ENCODE data around the gene FAM50B. TPM values are rescaled to one million over a fixed set of nuclear protein-coding genes. Genes with fewer than 3 reads are reported as not detected.
A peak's percentile ranks its signal among the peaks of the same experiment; 100 is the strongest.

FAM50B gene
- total RNA-seq, 1 experiment from 2014 or later: 4.3 TPM

DNA sequence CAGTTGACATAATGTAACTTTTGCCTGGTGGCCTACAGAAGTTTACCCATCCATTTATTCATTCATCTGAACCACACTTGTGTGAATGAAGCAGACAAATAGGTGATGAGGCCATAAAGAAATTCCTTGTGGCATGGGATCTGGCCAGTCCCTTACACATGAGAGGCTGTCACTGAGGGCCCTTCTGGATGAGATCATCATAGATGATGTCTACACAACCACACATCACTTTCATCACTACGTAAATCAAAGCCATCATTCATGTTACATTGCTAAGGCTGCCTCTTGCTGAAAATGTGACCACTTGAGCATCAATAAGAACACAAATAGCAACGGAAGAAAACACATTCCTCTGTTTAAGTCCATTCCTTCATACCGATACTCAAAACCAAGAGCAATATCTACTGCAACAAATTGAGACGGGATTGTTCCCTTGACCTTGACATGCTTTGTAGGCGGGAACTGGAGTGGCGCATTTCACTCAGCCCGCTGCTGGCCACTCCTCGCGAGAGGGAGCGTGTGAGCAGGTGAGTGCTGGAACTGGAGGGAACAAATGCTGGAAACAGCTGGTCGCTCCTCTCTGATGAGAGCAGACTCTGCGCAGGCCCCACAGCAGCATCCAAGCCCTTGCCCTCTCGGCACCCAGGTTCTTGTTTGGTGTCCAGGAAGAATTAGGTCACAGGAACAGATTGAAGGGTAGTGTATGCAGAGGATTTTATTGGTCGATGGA lies 49.3 kb downstream of the FAM50B start:
- no peaks in the 10 kb centered on the region for H3K27me3 Mint-ChIP-seq (ENCODE audit: insufficient read depth, unreplicated experiment)
- no peak for DNase-seq (ENCODE audit: unreplicated experiment)
- intact Hi-C loops (cut with micrococcal nuclease): no loop called here
- BruUV-seq (replicated peaks): no TSS peak
- H3K9me3 Mint-ChIP-seq (ENCODE audit: unreplicated experiment): no peaks in the 10 kb centered on the region
- H3K4me1 Mint-ChIP-seq (ENCODE audit: insufficient read depth, unreplicated experiment): peaks cover 17% of the 10 kb centered on the region
- H3K4me3 Mint-ChIP-seq (ENCODE audit: unreplicated experiment): no peak overlapping the region
- TF ChIP-seq, protein P1, sequence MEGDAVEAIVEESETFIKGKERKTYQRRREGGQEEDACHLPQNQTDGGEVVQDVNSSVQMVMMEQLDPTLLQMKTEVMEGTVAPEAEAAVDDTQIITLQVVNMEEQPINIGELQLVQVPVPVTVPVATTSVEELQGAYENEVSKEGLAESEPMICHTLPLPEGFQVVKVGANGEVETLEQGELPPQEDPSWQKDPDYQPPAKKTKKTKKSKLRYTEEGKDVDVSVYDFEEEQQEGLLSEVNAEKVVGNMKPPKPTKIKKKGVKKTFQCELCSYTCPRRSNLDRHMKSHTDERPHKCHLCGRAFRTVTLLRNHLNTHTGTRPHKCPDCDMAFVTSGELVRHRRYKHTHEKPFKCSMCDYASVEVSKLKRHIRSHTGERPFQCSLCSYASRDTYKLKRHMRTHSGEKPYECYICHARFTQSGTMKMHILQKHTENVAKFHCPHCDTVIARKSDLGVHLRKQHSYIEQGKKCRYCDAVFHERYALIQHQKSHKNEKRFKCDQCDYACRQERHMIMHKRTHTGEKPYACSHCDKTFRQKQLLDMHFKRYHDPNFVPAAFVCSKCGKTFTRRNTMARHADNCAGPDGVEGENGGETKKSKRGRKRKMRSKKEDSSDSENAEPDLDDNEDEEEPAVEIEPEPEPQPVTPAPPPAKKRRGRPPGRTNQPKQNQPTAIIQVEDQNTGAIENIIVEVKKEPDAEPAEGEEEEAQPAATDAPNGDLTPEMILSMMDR (IDR thresholded peaks at IDR 0.05; ENCODE audit: unreplicated experiment): no peak
- ChIA-PET CTCF (interaction anchor here (0.6 to 1.5 kb wide), 2 partner anchors 34 to 426 kb away, joined by 3 to 5 read pairs; no protein-coding TSS in a partner anchor), POLR2A (interaction anchor here (1.4 kb wide), 1 partner anchor 148 kb away, joined by 4 read pairs; no protein-coding TSS in a partner anchor)
- H3K27ac Mint-ChIP-seq (ENCODE audit: low read depth, unreplicated experiment): no peak overlapping the region
- no peaks in the 10 kb centered on the region for H3K36me3 Mint-ChIP-seq (ENCODE audit: insufficient read depth, unreplicated experiment)

DNA sequence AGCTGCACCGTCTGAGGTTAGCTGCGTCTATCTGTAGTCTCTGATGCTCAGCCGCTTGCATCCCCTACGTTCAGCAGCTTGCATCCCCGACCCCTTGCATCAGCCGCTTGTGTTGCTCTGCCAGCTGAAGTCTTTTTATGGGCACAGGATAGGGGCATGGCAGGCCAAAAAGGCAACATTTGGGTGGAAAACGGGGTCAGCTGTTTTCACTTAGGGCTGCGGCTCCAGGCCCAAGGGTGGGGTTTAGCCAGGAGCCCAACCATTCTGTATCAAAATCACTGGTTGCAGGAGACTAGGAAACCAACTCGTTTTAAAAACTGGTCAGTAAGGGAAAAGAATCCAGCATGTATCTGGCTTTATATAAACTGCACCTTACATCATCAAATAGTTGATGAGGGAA lies 49.9 kb downstream of the FAM50B start:
- H3K4me1 Mint-ChIP-seq (ENCODE audit: insufficient read depth, unreplicated experiment): peaks cover 17% of the 10 kb centered on the region
- BruUV-seq (replicated peaks): no TSS peak
- no peak for DNase-seq (ENCODE audit: unreplicated experiment)
- ChIA-PET POLR2A (interaction anchor here (1.1 to 1.4 kb wide), 2 partner anchors 14 to 149 kb away, joined by 4 to 8 read pairs; no protein-coding TSS in a partner anchor), CTCF (interaction anchor here (1.5 kb wide), 1 partner anchor 34 kb away, joined by 5 read pairs; no protein-coding TSS in a partner anchor)
- no peak overlapping the region for H3K27ac Mint-ChIP-seq (ENCODE audit: low read depth, unreplicated experiment)
- H3K36me3 Mint-ChIP-seq (ENCODE audit: insufficient read depth, unreplicated experiment): no peaks in the 10 kb centered on the region
- H3K27me3 Mint-ChIP-seq (ENCODE audit: insufficient read depth, unreplicated experiment): no peaks in the 10 kb centered on the region
- H3K4me3 Mint-ChIP-seq (ENCODE audit: unreplicated experiment): no peak overlapping the region
- H3K9me3 Mint-ChIP-seq (ENCODE audit: unreplicated experiment): no peaks in the 10 kb centered on the region
- intact Hi-C loops (cut with micrococcal nuclease): no loop called here
- TF ChIP-seq, protein P1 (IDR thresholded peaks at IDR 0.05; ENCODE audit: unreplicated experiment): no peak

DNA sequence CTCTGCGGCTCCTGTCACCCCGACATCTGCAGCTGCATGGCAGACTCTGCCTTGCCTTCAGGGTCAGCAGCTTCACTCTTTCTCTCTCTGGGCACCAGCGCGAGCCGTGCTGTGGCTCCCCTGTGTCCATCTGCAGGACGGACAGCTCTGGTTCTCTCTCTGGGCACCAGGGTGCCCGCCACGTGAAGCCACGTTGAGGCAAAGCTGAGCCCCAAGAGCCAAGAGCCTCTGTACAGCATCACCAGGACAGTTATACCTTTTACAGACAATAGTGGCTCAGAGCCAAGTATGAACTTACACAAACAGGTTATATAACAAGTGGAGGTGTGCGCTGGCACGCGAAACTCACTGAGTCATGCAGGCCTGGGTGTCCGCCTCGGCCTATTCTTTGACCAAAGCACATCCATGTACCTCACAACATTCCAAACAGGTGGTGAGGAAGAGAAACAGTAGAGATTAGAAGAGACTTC lies 50.8 kb downstream of the FAM50B start:
- ChIA-PET POLR2A (interaction anchor here (1.1 to 1.4 kb wide), 2 partner anchors 13 to 150 kb away, joined by 4 to 8 read pairs; no protein-coding TSS in a partner anchor), CTCF (interaction anchor here (0.8 to 1.5 kb wide), 2 partner anchors 12 to 33 kb away, joined by 5 read pairs; no protein-coding TSS in a partner anchor)
- Mint-ChIP-seq H3K36me3 (ENCODE audit: insufficient read depth, unreplicated experiment) (no peaks in the 10 kb centered on the region), H3K9me3 (ENCODE audit: unreplicated experiment) (no peaks in the 10 kb centered on the region), H3K4me3 (ENCODE audit: unreplicated experiment) (no peak overlapping the region), H3K27me3 (ENCODE audit: insufficient read depth, unreplicated experiment) (no peaks in the 10 kb centered on the region), H3K27ac (ENCODE audit: low read depth, unreplicated experiment) (no peak overlapping the region), H3K4me1 (ENCODE audit: insufficient read depth, unreplicated experiment) (peaks cover 17% of the 10 kb centered on the region)
- no TSS peak for BruUV-seq (replicated peaks)
- intact Hi-C loops (cut with micrococcal nuclease): no loop called here
- TF ChIP-seq, protein P1 (IDR thresholded peaks at IDR 0.05; ENCODE audit: unreplicated experiment): no peak
- DNase-seq (ENCODE audit: unreplicated experiment): peak; percentile 86

Other genes with a start within 250 kb of the FAM50B start
- 48.1 and 51.4 TPM in 2 replicates for gene PXDC1, start 97.7 kb upstream of the FAM50B start, total RNA-seq (2022)
- not detected in 2 replicates for gene FAM217A, start 229.8 kb downstream of the FAM50B start, total RNA-seq (2022)

Measured in MCF 10A (cell line).